ENCODE results near the gene IL1RAP. TPM values are rescaled to one million over a fixed set of nuclear protein-coding genes. Genes with fewer than 3 reads are reported as not detected.

Gene IL1RAP
- total RNA-seq, 2 donors from 2014 or later, result 17.7 to 18.0 TPM

GRCh38 chr3:190620886-190621608 lies 107.2 kb downstream of the IL1RAP start:
- H3K27ac ChIP-seq, result no peak overlapping the region
- no peak for DNase-seq (ENCODE audit: low spot score)
- H3K9me3 ChIP-seq, result no peaks in the 10 kb centered on the region
- no peaks in the 10 kb centered on the region for H3K27me3 ChIP-seq (replicated peaks; ENCODE audit: insufficient read depth)
- intact Hi-C loops (cut with DNase I), result no loop called here
- H3K36me3 ChIP-seq, result no peaks in the 10 kb centered on the region
- no peaks in the 10 kb centered on the region for H3K4me1 ChIP-seq (replicated peaks)
- 48% methylated on average over 1 of the region's 1 CpG for WGBS
- TF ChIP-seq POLR2A (IDR thresholded peaks at IDR 0.05) (no peak), POLR2AphosphoS5 (IDR thresholded peaks at IDR 0.05) (no peak)
- TF ChIP-seq, protein P1, sequence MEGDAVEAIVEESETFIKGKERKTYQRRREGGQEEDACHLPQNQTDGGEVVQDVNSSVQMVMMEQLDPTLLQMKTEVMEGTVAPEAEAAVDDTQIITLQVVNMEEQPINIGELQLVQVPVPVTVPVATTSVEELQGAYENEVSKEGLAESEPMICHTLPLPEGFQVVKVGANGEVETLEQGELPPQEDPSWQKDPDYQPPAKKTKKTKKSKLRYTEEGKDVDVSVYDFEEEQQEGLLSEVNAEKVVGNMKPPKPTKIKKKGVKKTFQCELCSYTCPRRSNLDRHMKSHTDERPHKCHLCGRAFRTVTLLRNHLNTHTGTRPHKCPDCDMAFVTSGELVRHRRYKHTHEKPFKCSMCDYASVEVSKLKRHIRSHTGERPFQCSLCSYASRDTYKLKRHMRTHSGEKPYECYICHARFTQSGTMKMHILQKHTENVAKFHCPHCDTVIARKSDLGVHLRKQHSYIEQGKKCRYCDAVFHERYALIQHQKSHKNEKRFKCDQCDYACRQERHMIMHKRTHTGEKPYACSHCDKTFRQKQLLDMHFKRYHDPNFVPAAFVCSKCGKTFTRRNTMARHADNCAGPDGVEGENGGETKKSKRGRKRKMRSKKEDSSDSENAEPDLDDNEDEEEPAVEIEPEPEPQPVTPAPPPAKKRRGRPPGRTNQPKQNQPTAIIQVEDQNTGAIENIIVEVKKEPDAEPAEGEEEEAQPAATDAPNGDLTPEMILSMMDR (IDR thresholded peaks at IDR 0.05), result no peak
- no peak overlapping the region for H3K4me3 ChIP-seq

- no peaks in the 10 kb centered on the region for H3K9me3 ChIP-seq
- DNase-seq (ENCODE audit: low spot score), result no peak
- no peak overlapping the region for H3K4me3 ChIP-seq
- H3K36me3 ChIP-seq, result no peaks in the 10 kb centered on the region
- TF ChIP-seq POLR2A (IDR thresholded peaks at IDR 0.05), result no peak
- TF ChIP-seq, protein P1 (IDR thresholded peaks at IDR 0.05), result no peak
- TF ChIP-seq POLR2AphosphoS5 (IDR thresholded peaks at IDR 0.05), result no peak
- no peak overlapping the region for H3K27ac ChIP-seq
- WGBS, result 93% methylated on average over 3 of the region's 3 CpGs
- H3K27me3 ChIP-seq (replicated peaks; ENCODE audit: insufficient read depth), result no peaks in the 10 kb centered on the region
- H3K4me1 ChIP-seq (replicated peaks), result no peaks in the 10 kb centered on the region
- intact Hi-C loops (cut with DNase I), result no loop called here
Observed at GRCh38 chr3:190621927-190622326, 108.0 kb downstream of the IL1RAP start.

GRCh38 chr3:190624282-190624681 lies 110.4 kb downstream of the IL1RAP start:
- H3K4me1 ChIP-seq (replicated peaks), result no peaks in the 10 kb centered on the region
- no peak overlapping the region for H3K27ac ChIP-seq
- intact Hi-C loops (cut with DNase I), result no loop called here
- no peak overlapping the region for H3K4me3 ChIP-seq
- WGBS, result 52% methylated on average over 5 of the region's 5 CpGs
- TF ChIP-seq, protein P1 (IDR thresholded peaks at IDR 0.05), result no peak
- TF ChIP-seq POLR2AphosphoS5 (IDR thresholded peaks at IDR 0.05) (no peak), POLR2A (IDR thresholded peaks at IDR 0.05) (no peak)
- no peak for DNase-seq (ENCODE audit: low spot score)
- no peaks in the 10 kb centered on the region for H3K27me3 ChIP-seq (replicated peaks; ENCODE audit: insufficient read depth)
- H3K9me3 ChIP-seq, result no peaks in the 10 kb centered on the region
- H3K36me3 ChIP-seq, result no peaks in the 10 kb centered on the region

DNA sequence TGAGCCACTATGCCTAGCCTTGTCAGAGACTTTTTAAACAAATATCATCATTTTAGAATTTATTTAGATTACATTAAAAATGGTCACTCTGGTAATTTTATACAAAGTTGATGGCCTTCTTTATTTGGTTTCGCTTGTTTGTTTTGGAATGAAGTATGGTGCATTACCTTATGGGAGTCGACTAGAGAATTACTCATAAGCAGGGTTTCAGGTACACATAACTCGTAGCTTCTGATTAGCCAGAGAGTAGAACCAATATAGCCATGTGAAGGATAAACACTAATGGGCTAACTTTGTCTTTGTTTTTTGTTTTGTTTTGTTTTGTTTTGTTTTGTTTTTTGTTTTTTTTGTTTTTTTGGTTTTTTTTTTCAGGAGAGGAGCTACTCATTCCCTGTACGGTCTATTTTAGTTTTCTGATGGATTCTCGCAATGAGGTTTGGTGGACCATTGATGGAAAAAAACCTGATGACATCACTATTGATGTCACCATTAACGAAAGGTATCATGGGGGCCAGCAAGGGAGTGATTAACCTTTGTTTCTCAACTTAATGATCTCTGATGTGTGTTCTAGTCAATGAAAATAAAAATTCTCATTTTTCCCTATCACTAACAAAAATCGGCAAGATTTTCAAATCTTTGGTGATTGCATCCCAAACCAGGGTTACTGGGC lies 113.2 kb downstream of the IL1RAP start:
- Histone ChIP-seq H3K27ac (no peak overlapping the region), H3K4me3 (no peak overlapping the region), H3K36me3 (no peaks in the 10 kb centered on the region), H3K4me1 (replicated peaks) (no peaks in the 10 kb centered on the region), H3K27me3 (replicated peaks; ENCODE audit: insufficient read depth) (no peaks in the 10 kb centered on the region), H3K9me3 (no peaks in the 10 kb centered on the region)
- TF ChIP-seq POLR2A (IDR thresholded peaks at IDR 0.05) (no peak), POLR2AphosphoS5 (IDR thresholded peaks at IDR 0.05) (no peak)
- TF ChIP-seq, protein P1 (IDR thresholded peaks at IDR 0.05), result no peak
- no peak for DNase-seq (ENCODE audit: low spot score)
- 68% methylated on average over 7 of the region's 7 CpGs for WGBS
- intact Hi-C loops (cut with DNase I), result no loop called here

- H3K4me3 ChIP-seq, result no peak overlapping the region
- no peaks in the 10 kb centered on the region for H3K27me3 ChIP-seq (replicated peaks; ENCODE audit: insufficient read depth)
- intact Hi-C loops (cut with DNase I), result no loop called here
- no peaks in the 10 kb centered on the region for H3K4me1 ChIP-seq (replicated peaks)
- H3K36me3 ChIP-seq, result no peaks in the 10 kb centered on the region
- no peaks in the 10 kb centered on the region for H3K9me3 ChIP-seq
- no peak overlapping the region for H3K27ac ChIP-seq
- 95% methylated on average over 4 of the region's 4 CpGs for WGBS
- no peak for TF ChIP-seq POLR2AphosphoS5 (IDR thresholded peaks at IDR 0.05)
- TF ChIP-seq POLR2A (IDR thresholded peaks at IDR 0.05), result no peak
- no peak for DNase-seq (ENCODE audit: low spot score)
Observed at GRCh38 chr3:190629088-190629487, 115.2 kb downstream of the IL1RAP start.

Data from prostate gland (tissue), 2 donors.